GM12878 (cell line): ENCODE results near the gene DPH1.

ENCODE experiments used
- CTCF ChIP-seq, 3 experiments: IDR thresholded peaks in 2 of 3; conservative IDR thresholded peaks in 1 of 3; 2 replicates each; pipeline ENCODE4 v1.5.1; 2011; ENCODE audit warnings: low read depth in 3 of 3, low read length in 3 of 3, mild to moderate bottlenecking in 3 of 3, control low read depth in 2 of 3, moderate library complexity in 2 of 3, inconsistent platforms in 1 of 3, mixed read lengths in 1 of 3; ENCODE audit not compliant: control insufficient read depth in 2 of 3, insufficient read depth in 1 of 3; ENCODE audit errors: extremely low read depth in 1 of 3
- GABPA ChIP-seq: IDR thresholded peaks from 2 replicates; pipeline ENCODE4 v1.6.1; 2014; ENCODE audit warnings: antibody characterized with exemption, low read depth, mild to moderate bottlenecking, inconsistent platforms
- SMAD1 ChIP-seq: fragments of 450-650 bp; IDR thresholded peaks from 2 replicates; pipeline ENCODE4 v1.6.1; 2018; ENCODE audit warnings: mild to moderate bottlenecking, low read depth; ENCODE audit not compliant: partially characterized antibody
- SMARCA5 ChIP-seq: fragments of 450-650 bp; IDR thresholded peaks from 2 replicates; pipeline ENCODE4 v1.6.1; 2017; ENCODE audit warnings: mild to moderate bottlenecking
- SPI1 ChIP-seq: IDR thresholded peaks from 2 replicates; pipeline ENCODE4 v1.6.1; 2011; ENCODE audit warnings: low read depth, mild to moderate bottlenecking, low read length, moderate library complexity, borderline replicate concordance; ENCODE audit not compliant: insufficient read depth

DNA sequence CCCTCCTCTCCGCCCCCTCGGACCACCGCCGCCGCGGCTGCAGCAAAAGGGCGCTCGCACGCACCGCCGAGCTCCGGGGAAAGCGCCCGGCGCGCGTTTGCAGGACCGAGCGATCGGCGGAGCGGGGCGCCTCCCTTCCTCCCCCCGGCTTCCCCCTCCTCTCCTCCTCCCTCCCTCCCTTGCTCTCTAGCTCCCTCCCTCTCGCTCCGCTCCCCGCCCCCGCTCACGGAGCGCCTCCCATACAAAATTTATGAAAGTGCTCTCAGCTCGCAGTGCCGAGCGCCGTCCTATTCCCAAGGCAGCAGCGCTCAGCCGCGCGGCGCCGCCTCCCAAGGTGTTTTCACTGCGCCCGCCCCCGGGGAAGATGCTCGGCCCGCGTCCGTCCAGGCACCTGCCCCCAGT, 4.7 kb upstream of the DPH1 start, which contains the start of gene RTN4RL1:
- TF ChIP-seq SPI1 (no peak), SMARCA5 (no peak), SMAD1 (no peak), GABPA (no peak), CTCF (IDR thresholded peaks at IDR 0.05 in 2 of 3, conservative IDR thresholded peaks at IDR 0.05 in 1 of 3; ENCODE audit: control insufficient read depth in 2 of 3, extremely low read depth in 1 of 3, insufficient read depth in 1 of 3, low read depth in 3 of 3, low read length in 3 of 3) (no peak)
